GM21367 (cell line): ENCODE results near the gene RAX2.
A peak's percentile ranks its signal among the peaks of the same experiment; 100 is the strongest.
"Not testable (repeated sequence)": the region's sequence is repeated elsewhere in the genome, so short reads cannot be mapped to it uniquely, and the experiment has no call there.

Source experiments
- ATAC-seq: cut with Tn5 transposase; IDR thresholded peaks from one replicate; pipeline ENCODE4 v1.9.1; 2021; ENCODE audit not compliant: unreplicated experiment

Gene RAX2

DNA sequence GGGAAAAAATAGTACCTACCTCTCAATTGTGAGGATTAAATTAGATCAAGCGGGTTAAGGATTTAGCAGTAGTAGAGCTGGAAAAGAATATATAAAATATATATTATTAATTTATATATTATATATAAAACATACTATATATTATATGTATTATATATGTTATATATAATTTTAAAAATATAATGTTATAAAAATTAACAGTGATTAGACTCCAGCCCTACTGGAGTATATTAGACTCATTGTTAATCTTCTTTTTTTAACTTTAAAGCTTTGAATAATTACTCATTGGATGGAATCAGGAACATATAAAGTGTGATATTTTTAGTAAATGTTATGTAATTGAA lies 9.9 kb downstream of the RAX2 start:
- no peak for ATAC-seq

DNA sequence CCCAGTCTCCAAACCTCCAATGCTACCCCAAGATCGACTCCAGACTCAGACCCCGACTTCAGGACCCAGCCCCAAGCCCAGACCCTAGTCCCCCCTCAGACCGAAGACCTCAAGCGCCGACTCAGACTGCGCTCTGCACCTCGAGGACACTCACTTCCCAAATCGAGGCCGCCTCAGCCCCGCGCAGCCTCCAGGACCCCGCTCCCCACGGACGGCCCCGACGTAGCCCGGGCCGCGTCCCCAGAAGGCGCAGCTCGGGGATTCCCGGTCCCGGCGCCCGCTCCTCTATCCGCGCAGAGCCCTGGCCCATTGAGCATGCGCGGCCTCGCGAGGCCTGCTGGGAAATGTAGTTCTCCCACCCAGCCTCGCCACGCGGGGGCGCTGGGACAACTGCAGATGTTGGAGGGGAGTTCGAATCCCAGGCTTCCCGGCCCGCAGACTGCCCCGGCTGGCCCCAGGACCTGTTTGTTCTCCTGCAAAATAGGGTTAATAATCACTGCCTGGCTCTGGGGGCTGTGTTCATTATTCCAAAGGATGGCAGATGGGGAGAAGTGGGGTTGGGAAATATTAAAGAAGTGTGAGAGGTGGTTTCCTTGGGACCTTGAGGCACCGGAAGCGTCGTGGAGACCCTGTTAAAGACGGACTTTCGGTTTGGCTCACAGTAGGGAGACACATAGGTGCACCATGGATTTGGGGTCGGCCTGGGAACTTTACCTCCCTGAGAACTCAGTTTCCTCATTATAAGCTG lies 10.5 kb downstream of the RAX2 start, which contains the start of gene APBA3:
APBA3 (minus strand) TSS at position 311 of the 748 bp plus-strand sequence. CDS start 1,428 bp downstream, outside the sequence.
- ATAC-seq = peak; percentile 36

DNA sequence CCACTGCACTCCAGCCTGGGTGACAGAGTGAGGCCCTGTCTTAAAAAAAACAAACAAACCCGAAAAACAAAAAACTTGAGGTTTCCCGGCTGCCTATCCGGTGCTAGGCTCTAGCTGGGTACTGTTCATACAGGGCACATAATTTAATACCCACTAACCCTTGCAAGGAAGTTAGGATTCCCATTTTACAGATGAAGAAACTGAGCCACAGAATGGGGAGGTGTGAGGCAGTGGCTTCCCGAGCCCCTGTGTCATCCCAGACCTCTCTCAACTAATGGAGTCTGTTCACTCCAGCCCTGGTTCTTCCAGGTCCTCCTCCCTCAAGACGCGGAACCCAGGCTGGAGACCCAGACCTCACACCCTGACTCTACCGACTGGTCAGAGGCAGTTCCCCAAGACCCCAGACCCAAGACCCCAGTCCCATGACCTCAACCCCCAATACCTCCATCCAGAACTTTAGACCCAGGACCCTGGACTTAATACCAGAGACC lies 11.1 kb downstream of the RAX2 start:
- no peak for ATAC-seq

DNA sequence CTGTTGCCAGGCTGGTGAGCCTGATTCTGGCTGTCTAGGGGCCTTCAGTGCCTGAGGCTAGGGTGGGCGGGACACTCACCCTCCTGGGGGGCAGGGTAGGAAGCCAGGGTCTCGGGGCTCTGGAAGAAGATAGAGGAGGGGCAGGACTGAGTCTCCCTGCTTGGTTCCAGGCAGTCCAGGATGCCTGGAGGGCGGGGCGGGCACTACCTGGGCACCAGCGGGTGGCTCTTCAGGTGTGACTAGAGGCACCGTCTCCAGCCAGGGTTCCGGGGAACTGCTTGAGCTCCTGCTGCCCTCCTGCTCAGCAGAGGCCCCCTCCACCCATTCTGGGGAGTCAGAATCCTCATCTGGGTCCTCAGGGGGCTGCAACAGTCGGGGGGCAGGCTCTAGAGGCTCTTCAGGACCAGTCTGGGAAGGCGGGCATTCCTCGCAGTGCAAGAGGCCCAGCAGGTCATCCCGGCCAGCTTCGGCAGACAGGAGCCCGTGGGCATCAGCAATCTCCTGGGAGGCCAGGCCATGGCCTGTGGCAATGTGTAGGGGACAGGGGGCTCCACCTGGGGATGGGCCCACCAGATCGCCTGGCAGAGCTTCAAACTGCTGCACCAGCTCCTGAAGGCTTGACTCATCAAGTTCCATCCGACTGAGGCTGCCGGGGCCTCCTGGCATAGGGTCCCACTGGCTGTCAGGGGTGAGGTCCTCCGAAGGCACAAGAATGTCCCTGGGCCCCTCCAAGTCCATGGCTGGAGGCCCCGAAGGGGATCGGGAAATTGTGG lies 12.4 kb downstream of the RAX2 start:
- ATAC-seq = no peak

DNA sequence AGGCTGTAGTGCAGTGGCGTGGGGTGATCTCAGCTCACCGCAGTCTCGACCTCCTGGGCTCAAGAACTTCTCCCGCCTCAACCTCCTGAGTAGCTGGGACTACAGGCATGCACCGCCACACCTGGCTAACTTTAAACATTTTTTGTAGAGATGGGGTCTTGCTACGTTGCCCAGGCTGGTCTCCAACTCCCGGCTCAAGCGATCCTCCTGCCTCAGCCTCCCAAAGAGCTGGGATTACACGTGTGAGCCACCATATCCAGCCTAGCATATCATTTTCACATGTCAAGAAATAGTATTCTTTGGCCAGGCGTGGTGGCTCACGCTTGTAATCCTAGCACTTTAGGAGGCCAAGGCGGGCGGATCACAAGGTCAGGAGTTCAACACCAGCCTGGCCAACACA lies 13.7 kb downstream of the RAX2 start:
- ATAC-seq = not testable (repeated sequence)

DNA sequence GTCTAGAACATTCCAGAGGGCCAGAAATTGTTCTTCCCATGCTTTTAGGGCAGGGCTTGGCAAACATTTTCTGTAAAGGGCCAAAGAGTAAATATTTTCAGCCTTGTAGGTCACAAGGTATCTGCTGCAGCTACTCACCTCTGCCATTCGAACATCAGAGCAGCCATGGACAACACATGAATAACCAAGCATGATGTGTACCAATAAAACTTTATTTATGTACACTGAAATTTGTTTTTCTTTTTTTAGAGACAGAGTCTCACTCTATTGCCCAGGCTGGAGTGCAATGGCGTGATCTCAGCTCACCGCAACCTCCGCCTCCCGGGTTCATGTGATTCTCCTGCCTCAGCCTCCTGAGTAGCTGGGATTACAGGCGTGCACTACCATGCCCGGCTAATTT lies 14.3 kb downstream of the RAX2 start:
- ATAC-seq = not testable (repeated sequence)

DNA sequence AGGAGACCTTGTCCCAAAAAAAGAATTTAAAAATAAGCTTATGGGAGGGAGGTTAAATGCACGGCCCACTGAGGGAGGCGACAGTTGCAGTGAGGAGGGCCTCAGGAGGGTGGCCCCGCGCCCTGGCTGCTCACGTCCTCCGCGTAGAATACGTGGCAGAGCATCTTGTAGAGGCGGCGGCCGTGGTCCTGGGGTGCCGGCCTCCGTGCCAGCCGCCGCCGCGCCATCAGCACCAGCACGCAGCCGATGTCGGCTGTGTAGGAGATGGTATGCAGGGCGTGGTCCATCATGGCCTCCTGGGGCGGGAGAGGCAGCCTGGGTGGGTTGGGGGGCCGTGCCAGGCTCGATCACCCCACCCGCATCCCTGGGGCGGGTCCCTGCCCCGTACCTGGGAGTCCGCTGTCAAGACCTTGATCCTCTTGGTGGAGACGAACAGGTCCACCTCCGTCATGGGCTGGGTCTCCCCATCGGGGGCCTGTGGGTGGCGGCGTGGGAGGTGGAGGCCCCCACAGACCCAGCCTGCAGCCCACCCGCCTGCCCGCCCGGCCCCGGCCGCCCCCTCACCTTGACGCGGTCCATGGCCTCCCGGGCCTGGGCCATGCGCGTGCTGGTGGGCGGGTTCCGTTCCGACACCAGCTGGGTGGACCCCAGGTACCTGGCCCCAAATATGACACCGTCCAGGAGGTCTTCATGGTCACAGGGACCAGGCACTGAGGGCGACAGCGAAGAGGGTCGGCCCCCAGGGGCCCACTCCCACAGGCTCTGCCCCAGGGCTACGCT lies 18.2 kb downstream of the RAX2 start:
- no peak for ATAC-seq

DNA sequence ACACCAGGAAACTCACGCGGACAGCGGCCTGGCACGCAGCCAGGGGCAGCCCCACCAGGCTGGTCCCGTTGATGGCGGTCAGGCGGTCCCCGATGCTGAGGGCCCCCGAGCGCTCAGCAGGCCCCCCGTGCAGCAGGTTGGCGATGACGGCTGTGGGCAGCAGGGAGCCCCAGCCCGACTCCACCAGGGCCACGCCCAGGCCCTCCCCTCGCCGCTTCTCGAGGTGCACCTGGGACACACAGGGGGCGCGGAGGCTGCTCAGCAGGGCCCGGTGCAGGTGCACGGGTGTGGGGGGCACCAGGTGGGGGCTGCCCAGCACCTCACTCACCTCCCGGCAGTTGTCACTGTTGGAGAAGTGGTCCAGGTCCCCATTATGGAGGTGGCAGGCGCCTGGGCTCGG lies 19.5 kb downstream of the RAX2 start:
- no peak for ATAC-seq

DNA sequence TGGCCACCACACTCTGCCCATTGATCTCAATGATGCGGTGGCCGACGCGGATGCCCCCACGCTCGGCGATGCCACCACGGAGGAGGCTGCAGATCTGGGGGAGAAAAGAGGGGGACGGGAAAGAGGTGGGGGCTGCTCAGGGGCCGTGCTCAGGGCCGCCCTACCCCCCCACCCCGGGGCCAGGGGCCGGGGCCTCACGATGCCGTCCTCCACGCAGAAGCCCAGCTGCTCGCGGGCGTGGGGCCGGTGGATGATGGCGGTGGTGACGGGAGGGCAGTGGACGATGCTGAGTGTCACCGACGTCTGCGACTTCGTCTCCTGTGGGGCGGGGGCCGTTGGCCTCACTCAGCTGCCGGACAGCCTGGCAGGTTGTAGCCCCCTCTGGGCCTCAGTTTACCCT lies 20.8 kb downstream of the RAX2 start:
- ATAC-seq = no peak

DNA sequence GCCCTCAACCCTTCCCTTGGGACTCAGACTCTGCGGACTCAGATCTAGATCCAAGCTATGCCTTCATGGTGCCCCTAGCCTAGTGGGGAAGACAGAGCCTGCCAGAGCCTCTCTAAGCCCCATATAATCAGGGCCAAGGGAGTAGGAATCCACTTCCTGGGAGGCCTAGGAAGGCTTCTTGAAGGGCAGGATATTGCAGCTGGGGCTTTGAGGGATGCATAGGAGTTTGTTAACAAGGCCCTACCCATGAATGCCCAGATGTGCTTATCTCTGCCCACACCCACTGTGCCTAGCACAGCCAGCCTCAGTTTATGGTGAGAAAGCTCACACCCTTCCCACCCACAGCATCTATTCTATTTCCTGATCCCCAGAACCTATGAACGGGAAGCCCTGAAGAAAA lies 21.8 kb downstream of the RAX2 start:
- no peak for ATAC-seq

DNA sequence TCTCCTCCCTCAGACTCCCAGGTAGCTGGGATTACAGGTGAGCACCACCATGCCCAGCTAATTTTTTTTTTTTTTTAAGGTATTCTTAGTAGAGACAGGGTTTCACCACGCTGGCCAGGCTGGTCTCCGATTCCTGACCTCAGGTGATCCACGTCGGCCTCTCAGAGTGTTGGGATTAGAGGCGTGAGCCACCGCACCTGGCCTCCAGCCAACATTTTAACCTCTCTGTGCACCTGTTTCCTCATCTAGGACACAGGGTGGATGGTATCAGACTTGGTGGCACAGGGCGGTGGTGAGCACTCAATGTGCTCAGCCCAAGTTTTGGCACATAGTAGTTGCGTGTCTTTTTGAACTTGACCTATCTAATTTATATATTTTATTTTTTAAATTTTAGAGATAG lies 23.1 kb downstream of the RAX2 start:
- no peak for ATAC-seq

DNA sequence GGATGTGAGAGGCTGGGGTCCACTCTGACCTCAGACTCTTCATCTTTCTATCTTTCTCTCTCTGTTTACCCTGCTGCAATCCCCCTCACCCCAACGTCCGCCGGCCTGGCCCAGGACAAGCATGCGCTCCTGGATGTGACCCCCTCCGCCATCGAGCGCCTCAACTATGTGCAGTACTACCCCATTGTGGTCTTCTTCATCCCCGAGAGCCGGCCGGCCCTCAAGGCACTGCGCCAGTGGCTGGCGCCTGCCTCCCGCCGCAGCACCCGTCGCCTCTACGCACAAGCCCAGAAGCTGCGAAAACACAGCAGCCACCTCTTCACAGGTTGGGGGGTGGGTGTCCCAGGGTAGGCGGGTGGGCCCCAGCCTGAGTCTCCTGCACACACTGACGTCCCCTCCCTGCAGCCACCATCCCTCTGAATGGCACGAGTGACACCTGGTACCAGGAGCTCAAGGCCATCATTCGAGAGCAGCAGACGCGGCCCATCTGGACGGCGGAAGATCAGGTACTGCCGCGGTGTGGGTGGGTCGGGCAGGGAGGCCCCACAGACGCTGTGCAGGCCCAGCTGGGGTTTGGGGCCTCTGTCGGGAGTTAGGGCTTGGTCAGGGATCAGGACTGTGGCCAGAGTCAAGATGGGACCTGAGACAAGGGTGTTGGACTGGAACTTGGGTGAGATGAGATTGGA lies 25.5 kb downstream of the RAX2 start:
- no peak for ATAC-seq

DNA sequence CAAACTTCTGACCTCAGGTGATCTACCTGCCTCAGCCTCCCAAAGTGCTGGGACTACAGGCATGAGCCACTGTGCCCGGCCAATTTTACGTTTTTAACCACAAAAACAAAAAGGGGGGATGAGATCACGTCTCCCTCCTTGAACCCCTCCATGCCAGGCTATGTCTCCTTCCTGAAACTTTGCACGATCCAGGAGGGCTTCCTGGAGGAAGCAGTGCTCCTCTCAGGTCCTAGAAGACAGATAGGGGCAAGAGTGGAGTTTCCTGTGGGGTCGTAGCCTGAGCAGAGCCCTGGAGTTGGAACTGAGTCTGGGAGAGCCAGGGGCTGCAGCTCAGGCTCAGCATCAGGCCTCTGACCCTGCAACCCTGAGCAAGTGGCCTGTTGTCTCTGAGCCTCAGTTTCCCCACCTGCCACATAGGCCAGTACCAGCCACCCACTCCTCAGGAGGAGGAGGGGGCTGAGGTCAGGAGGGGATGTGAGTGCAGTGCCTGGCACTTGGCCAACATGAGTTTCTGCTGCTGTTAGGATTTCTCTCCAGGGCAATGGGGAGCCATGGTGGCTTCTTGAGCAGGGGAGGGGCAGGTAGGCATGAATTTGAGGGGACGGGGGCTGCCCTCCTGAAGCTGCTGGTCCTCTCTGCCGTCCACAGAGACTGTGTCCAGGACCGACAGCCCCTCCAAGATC lies 26.5 kb downstream of the RAX2 start:
- no peak for ATAC-seq

DNA sequence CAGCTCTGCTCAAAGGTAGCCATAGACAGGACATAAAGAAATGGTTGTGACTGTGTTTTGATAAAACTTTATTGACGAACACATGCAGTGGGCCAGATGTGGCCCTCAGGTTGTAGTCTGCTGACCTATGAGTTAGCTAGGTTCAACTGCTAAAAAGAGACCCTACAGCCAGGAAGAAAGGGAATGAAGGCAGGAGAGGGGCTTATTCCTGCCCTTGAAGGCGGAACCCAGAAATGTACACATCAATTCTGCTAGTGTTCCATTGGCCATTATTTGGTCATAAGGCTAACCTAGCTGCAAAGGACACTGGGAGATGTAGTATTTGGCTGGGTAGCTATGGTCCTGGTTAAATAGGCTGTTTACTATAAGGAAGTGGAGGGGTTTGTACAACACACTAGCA lies 28.5 kb downstream of the RAX2 start:
- no peak for ATAC-seq

DNA sequence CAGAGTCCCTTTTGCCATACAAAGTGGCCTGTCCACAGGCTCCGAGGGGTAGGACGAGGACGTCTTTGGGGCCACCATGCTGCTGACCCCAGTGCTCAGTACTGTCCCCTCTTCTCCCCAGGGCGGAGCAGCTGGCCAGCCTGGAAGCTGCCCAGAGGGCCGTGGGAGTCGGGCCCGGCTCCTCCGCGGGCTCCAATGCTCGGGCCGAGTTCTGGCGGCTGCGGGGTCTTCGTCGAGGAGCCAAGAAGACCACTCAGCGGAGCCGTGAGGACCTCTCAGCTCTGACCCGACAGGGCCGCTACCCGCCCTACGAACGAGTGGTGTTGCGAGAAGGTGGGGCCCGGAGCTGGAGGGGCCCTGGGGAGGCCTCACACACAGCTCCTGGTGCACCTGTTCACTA lies 31.6 kb downstream of the RAX2 start:
- no peak for ATAC-seq

DNA sequence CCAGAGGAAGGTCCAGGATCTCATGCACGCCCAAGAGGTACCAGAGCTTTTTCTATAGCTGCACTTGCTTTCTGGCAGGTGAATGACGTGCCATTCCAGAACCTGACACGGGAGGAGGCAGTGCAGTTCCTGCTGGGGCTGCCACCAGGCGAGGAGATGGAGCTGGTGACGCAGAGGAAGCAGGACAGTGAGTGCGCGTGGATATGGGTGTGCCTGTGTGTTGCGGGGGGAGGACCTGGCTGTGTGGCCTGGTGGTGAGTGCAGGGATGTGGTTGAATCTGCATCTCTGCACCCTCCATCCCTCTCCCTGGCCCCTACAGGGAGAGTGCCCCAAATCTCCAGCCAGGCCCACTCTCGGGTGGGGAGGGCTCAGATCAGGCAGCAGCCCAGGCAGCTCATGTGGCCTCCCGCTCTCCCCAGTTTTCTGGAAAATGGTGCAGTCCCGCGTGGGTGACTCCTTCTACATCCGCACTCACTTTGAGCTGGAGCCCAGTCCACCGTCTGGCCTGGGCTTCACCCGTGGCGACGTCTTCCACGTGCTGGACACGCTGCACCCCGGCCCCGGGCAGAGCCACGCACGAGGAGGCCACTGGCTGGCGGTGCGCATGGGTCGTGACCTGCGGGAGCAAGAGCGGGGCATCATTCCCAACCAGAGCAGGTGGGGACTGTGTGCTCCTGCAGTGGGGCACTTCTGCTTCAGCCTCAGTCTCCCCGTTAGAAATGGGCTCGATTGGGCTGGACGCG lies 33.4 kb downstream of the RAX2 start:
- ATAC-seq = no peak

DNA sequence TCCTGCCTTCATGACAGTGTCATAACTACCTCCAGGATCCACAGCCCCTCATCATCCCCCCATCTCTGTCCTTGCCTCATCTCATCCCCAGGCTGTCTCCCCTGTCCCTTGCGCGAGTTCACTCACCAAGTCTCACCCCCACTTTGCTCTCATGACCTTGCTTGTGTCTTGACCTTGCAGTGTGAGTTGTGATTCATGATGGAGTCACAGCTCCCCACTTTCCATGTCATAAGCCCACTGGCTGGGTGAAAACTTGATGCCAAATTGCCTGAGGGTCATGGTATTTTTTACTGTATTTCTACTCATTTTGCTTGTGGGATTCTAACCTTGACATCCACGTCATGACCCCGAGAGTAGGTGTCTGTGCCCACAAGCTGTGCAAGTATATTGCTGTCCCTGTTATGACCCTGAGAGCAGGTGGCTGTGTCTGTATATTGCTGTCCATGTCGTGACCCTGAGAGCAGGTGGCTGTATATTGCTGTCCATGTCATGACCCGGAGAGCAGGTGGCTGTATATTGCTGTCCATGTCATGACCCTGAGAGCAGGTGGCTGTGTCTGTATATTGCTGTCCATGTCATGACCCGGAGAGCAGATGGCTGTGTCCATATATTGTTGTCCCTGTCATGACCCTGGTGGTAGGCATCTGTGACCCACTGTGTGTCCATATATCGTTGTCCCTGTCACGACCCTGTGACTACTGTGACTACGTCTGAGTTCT lies 34.4 kb downstream of the RAX2 start:
- ATAC-seq = no peak

DNA sequence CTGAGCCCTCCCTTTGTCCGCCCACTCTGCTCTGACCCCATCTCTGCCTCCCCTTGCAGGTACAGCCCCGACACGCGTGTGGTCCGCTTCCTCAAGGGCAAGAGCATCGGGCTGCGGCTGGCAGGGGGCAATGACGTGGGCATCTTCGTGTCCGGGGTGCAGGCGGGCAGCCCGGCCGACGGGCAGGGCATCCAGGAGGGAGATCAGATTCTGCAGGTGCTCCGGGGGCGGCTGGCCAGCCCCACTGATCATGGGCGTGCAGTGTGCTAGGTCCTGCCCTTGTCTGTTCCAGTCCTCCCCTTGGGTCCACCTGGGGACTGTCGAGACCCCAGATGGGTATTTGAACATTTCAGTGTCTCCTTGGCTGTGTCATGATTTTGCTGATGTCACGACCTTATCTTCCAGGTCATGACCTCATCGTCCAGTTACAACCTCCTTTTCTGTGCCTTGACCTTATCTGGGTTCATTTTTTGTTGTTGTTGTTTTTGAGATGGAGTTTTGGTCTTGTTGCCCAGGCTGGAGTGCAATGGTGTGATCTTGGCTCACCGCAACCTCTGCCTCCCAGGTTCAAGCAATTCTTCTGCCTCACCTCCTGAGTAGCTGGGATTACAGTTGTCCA lies 35.8 kb downstream of the RAX2 start:
- no peak for ATAC-seq

DNA sequence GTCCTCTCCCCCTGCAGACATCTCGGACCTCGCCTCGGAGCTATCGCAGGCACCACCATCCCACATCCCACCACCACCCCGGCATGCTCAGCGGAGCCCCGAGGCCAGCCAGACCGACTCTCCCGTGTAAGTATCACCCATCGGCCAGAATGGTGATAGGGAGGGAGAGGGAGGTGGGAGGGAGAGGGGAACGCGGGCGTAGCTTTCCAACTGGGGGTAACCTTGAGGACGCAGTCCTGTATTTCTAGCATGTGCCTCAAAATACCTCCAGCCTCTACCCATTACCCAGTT lies 37.8 kb downstream of the RAX2 start:
- no peak for ATAC-seq
